ENCODE data around the gene DAAM2. TPM values are rescaled to one million over a fixed set of nuclear protein-coding genes. Genes with fewer than 3 reads are reported as not detected.
A peak's percentile ranks its signal among the peaks of the same experiment; 100 is the strongest.

Gene DAAM2
- total RNA-seq, 2 donors from 2014 or later = not detected

DNA sequence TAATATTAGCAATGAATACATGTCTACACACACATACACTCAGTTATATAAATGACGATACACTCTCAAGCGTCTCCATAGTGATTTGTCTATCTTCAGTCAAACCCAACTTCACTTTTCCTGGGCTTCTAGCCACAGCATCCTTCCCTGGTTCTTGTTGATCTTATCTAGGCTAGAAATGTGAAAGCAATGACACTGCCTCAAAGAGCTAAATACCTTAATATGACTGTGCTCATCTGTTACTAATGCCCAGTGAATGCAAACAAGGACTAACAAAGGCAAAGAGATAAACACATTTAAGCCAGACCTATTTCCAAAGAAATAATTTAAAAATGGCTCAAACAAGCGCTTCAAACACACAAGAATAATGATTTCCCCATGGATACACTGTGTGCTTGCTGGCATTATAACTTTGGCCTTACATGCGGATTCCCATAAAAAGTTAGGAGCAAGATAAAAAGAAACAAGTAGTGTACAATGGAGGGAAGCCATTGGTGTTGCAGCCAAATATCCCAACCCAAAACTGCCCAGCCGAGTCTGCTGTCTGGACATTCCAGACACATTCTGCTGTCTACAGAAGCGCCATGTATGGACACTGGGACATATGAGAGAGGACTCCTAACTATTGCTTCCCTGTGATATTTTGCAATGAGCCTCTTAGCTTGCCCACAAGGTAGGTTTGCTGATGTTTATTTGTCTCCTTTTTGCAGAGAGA lies 19.5 kb upstream of the DAAM2 start:
- ATAC-seq (no peak), DNase-seq (ENCODE audit: low spot score) (no peak)
- Mint-ChIP-seq H3K9me3 (no peaks in the 10 kb centered on the region), H3K27me3 (peaks cover 14 to 16% of the 10 kb centered on the region in 2 donors), H3K27ac (no peak overlapping the region), H3K4me3 (no peak overlapping the region), H3K36me3 (no peaks in the 10 kb centered on the region), H3K4me1 (ENCODE audit: low read depth in 2 of 2) (no peaks in the 10 kb centered on the region)

DNA sequence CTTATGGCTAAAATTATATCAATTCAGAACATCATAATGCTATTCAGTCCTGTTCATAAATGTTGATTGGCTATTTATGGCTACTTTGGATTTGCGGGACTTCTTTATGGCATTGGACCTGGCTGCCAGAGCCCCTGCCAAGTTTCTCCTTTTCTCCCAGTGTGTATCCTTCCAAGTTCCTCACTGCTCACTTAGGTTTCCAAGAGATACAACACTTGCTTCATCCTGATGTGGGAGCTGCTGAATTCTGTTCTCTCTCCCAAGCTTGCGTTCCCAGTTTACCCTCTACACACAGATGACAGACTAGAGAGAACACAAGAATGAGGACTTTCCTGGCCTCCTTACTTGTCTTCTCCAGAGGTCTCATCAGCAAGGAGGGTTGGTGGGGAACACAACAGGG lies 18.4 kb upstream of the DAAM2 start:
- Mint-ChIP-seq H3K9me3 (no peaks in the 10 kb centered on the region), H3K36me3 (no peaks in the 10 kb centered on the region), H3K27me3 (peaks cover 14 to 16% of the 10 kb centered on the region in 2 donors), H3K4me1 (ENCODE audit: low read depth in 2 of 2) (no peaks in the 10 kb centered on the region), H3K4me3 (no peak overlapping the region), H3K27ac (no peak overlapping the region)
- ATAC-seq (no peak), DNase-seq (ENCODE audit: low spot score) (no peak)

- H3K4me3 Mint-ChIP-seq = no peak overlapping the region
- no peak for ATAC-seq
- H3K36me3 Mint-ChIP-seq = no peaks in the 10 kb centered on the region
- no peaks in the 10 kb centered on the region for H3K4me1 Mint-ChIP-seq (ENCODE audit: low read depth in 2 of 2)
- H3K9me3 Mint-ChIP-seq = no peaks in the 10 kb centered on the region
- no peak for DNase-seq (ENCODE audit: low spot score)
- no peak overlapping the region for H3K27ac Mint-ChIP-seq
- H3K27me3 Mint-ChIP-seq = peaks cover 7 to 8% of the 10 kb centered on the region in 2 donors
These were observed 15.6 kb upstream of the DAAM2 start for GRCh38 chr6:39776581-39776980.

DNA sequence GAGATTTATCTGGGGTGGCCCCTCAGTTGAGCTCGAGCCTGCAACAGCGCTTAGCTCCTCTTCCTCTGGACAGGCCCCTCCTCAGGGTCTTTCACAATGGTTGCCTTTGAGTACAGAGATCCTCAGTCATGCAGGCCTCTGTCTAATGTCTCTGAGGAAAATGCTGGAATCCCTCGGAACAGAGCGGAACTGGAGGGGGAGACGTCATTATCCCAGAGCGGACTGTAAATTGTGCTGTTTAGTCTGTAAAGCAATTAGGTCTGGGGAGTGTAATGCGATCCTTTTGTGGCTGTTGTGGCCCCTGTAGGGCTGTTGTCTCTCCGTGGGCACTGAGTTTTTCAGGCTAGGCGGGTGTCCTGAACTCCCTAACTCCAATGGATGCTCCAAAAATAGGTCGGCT lies 15.0 kb upstream of the DAAM2 start:
- H3K27me3 Mint-ChIP-seq = peaks cover 7 to 8% of the 10 kb centered on the region in 2 donors
- no peak overlapping the region for H3K4me3 Mint-ChIP-seq
- no peak for ATAC-seq

DNA sequence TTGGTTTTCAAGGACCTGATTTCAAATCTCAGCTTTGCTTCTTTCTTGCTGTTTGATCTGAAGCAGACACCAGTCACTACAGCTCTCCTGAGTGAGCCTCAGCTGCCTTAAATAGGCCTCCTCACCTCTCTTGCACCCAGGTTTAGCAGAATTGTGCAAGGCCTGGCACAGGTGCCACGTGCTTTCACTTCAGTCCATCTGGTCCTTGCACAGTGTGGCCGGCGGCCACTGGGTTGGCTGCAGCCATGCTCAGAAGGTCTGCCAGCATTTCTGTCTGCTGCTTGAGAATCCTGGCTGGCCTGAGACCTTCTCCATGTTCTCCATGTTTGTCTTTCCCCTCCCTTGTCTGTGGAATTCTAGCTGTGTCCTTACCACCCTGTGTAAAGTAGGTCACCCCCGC lies 14.5 kb upstream of the DAAM2 start:
- H3K4me1 Mint-ChIP-seq (ENCODE audit: low read depth in 2 of 2) = no peaks in the 10 kb centered on the region
- H3K27me3 Mint-ChIP-seq = peaks cover 6 to 7% of the 10 kb centered on the region in 2 donors
- no peak overlapping the region for H3K4me3 Mint-ChIP-seq
- ATAC-seq (peak in 1 of 2 donors; percentile 44), DNase-seq (ENCODE audit: low spot score) (no peak)
- H3K27ac Mint-ChIP-seq = no peak overlapping the region
- no peaks in the 10 kb centered on the region for H3K9me3 Mint-ChIP-seq
- no peaks in the 10 kb centered on the region for H3K36me3 Mint-ChIP-seq

More for the DNA sequence above, 15.0 kb upstream of the DAAM2 start:
- no peak for DNase-seq (ENCODE audit: low spot score)
- Mint-ChIP-seq H3K36me3 (no peaks in the 10 kb centered on the region), H3K9me3 (no peaks in the 10 kb centered on the region), H3K27ac (no peak overlapping the region), H3K4me1 (ENCODE audit: low read depth in 2 of 2) (no peaks in the 10 kb centered on the region)

GRCh38 chr6:39778581-39779255 lies 13.5 kb upstream of the DAAM2 start:
- H3K4me3 Mint-ChIP-seq = no peak overlapping the region
- H3K27me3 Mint-ChIP-seq = peaks cover 6 to 7% of the 10 kb centered on the region in 2 donors
- ATAC-seq (no peak), DNase-seq (ENCODE audit: low spot score) (no peak)
- no peaks in the 10 kb centered on the region for H3K36me3 Mint-ChIP-seq
- no peak overlapping the region for H3K27ac Mint-ChIP-seq
- H3K4me1 Mint-ChIP-seq (ENCODE audit: low read depth in 2 of 2) = no peaks in the 10 kb centered on the region
- H3K9me3 Mint-ChIP-seq = no peaks in the 10 kb centered on the region

GRCh38 chr6:39785281-39785680 lies 6.9 kb upstream of the DAAM2 start:
- Mint-ChIP-seq H3K4me1 (ENCODE audit: low read depth in 2 of 2) (no peaks in the 10 kb centered on the region), H3K4me3 (no peak overlapping the region), H3K27me3 (peaks cover 11 to 13% of the 10 kb centered on the region in 2 donors), H3K36me3 (no peaks in the 10 kb centered on the region), H3K27ac (no peak overlapping the region), H3K9me3 (peaks cover 4% of the 10 kb centered on the region)
- ATAC-seq (no peak), DNase-seq (ENCODE audit: low spot score) (no peak)

DNA sequence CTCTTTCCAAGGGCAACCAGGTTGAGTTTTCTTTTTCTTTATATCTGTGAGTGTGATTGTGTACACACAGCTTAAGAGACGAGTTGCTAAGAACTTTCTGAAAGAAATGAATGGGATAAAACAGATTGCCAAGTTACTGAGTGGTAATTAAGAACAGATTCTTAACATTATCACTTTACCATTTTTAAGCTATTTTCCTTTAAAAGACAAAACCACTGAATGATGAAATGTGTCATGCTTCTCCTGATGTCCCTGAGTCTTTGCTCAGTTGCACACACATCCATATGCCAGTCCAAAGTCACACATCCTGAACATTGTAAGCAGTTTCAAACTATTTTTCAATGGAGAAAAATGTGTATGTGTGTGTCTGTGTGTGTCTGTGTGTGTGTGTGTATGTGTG lies 5.5 kb upstream of the DAAM2 start:
- no peak for ATAC-seq
- peaks cover 20 to 24% of the 10 kb centered on the region in 2 donors for H3K27me3 Mint-ChIP-seq
- no peak overlapping the region for H3K27ac Mint-ChIP-seq
- DNase-seq (ENCODE audit: low spot score) = no peak
- peaks cover 4% of the 10 kb centered on the region for H3K9me3 Mint-ChIP-seq
- no peaks in the 10 kb centered on the region for H3K4me1 Mint-ChIP-seq (ENCODE audit: low read depth in 2 of 2)
- H3K36me3 Mint-ChIP-seq = no peaks in the 10 kb centered on the region
- H3K4me3 Mint-ChIP-seq = no peak overlapping the region

DNA sequence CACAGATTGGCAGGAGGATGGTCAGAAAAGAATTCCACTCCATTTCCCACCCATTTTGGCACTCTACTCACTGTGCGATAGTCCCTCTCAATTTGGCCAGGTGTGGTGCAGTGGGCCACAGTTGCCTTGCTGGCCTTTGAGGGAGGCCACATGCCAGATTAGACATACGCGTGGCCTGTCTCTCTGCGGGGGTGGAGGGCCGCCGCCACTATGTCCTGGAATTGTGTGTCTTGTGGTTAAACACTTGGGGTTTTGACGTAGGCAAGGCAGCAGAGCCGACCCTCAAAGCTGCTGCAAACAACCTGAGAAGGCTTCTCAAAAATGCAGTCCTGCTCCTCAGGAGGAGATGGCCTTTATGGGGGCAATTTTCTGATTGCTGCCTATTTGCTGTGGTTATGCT lies 4.9 kb upstream of the DAAM2 start:
- Mint-ChIP-seq H3K9me3 (peaks cover 4% of the 10 kb centered on the region), H3K4me1 (ENCODE audit: low read depth in 2 of 2) (no peaks in the 10 kb centered on the region), H3K27me3 (peaks cover 20 to 24% of the 10 kb centered on the region in 2 donors), H3K4me3 (no peak overlapping the region), H3K36me3 (no peaks in the 10 kb centered on the region), H3K27ac (no peak overlapping the region)
- ATAC-seq (no peak), DNase-seq (ENCODE audit: low spot score) (no peak)

DNA sequence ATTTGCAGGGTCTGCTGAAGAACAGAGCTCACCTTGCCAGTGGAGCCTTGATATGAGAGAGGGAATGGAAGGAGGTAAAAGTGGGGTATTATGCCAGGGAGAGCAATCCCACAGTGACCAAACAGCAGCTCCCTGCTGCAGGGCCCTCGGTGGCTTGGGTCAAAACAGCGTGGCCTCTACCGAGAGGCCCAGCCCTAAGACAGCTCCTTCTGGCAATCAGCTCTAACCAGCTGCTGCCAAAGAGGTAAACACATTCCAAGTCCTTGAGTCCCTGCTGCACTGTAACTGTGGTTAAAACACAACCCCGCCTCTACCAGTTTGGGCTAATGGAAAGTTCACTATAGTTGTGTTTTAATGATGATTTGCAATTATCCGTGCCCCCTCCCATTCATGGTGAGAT lies 1.4 kb upstream of the DAAM2 start:
- Mint-ChIP-seq H3K36me3 (no peaks in the 10 kb centered on the region), H3K27ac (no peak overlapping the region), H3K4me3 (no peak overlapping the region), H3K9me3 (no peaks in the 10 kb centered on the region), H3K4me1 (ENCODE audit: low read depth in 2 of 2) (no peaks in the 10 kb centered on the region), H3K27me3 (peaks cover 39 to 49% of the 10 kb centered on the region in 2 donors)
- DNase-seq (ENCODE audit: low spot score) = no peak
- ATAC-seq = no peak

- Mint-ChIP-seq H3K36me3 (no peaks in the 10 kb centered on the region), H3K27me3 (peaks cover 39 to 51% of the 10 kb centered on the region in 2 donors), H3K9me3 (no peaks in the 10 kb centered on the region), H3K4me1 (ENCODE audit: low read depth in 2 of 2) (no peaks in the 10 kb centered on the region), H3K4me3 (no peak overlapping the region), H3K27ac (no peak overlapping the region)
- no peak for ATAC-seq
- DNase-seq (ENCODE audit: low spot score) = no peak
These were observed 865 bp upstream of the DAAM2 start for GRCh38 chr6:39791311-39791710.

DNA sequence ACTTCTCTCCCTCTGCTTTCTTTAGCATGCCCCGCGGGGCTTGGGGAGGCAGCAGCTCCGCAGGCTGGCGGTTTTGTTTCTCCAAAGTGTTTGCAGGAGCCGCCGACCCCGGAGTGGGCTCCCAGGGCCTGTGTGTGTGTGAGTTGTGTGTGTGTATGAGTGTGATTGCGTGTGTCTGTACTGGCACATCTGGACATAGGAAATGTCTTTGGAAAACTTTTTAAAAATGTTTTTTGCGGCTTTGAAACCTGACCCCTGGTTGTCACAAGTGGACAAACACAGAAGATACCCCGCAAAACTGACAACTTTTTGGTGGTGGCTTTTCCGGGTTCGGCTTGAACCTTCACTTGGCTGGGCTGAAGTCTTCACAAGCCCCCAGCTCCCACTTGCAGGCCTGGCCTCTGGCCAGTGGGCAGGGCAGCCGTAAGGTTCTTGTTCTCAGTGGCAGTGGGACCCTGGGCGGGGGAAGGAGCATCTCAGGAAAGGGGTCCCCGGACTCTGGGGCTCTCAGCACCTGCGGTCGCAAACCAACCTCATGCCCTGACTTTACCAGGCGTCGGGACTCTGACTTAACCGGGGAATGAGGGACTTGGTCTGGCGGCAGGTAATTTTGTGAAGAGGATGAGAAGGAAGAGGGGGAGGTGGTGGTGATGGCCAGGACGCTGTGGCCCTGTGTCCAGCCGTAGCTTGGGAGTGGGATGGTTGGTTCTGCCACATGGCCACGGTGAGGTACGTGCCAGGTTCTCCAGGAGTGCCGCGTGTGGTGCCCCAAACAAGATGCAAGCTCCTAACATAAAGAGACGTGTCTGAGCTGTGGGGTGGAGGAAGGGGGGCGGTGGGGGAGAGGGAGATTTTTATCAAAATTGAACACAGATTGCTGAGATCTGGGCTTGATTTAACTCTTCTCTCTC lies 619 bp downstream of the DAAM2 start:
- Mint-ChIP-seq H3K27ac (no peak overlapping the region), H3K36me3 (no peaks in the 10 kb centered on the region), H3K4me1 (ENCODE audit: low read depth in 2 of 2) (no peaks in the 10 kb centered on the region), H3K9me3 (no peaks in the 10 kb centered on the region), H3K4me3 (no peak overlapping the region), H3K27me3 (peaks cover 35 to 51% of the 10 kb centered on the region in 2 donors)
- DNase-seq (ENCODE audit: low spot score) = no peak
- ATAC-seq = peak in 1 of 2 donors; percentile 26

GRCh38 chr6:39793516-39793915 lies 1.3 kb downstream of the DAAM2 start:
- no peak overlapping the region for H3K27ac Mint-ChIP-seq
- H3K4me3 Mint-ChIP-seq = no peak overlapping the region
- H3K27me3 Mint-ChIP-seq = peaks cover 33 to 51% of the 10 kb centered on the region in 2 donors
- H3K36me3 Mint-ChIP-seq = no peaks in the 10 kb centered on the region
- H3K4me1 Mint-ChIP-seq (ENCODE audit: low read depth in 2 of 2) = no peaks in the 10 kb centered on the region
- H3K9me3 Mint-ChIP-seq = no peaks in the 10 kb centered on the region
- ATAC-seq = no peak
- DNase-seq (ENCODE audit: low spot score) = no peak

GRCh38 chr6:39794231-39794630 lies 2.1 kb downstream of the DAAM2 start:
- Mint-ChIP-seq H3K27ac (no peak overlapping the region), H3K9me3 (no peaks in the 10 kb centered on the region), H3K4me1 (ENCODE audit: low read depth in 2 of 2) (no peaks in the 10 kb centered on the region), H3K4me3 (no peak overlapping the region), H3K27me3 (peaks cover 35 to 58% of the 10 kb centered on the region in 2 donors), H3K36me3 (no peaks in the 10 kb centered on the region)
- ATAC-seq (no peak), DNase-seq (ENCODE audit: low spot score) (no peak)

Data from natural killer cell treated with Interleukin-12 subunit alpha and Interleukin-12 subunit beta and Interleukin-15 and Interleukin-18, amount 100 ng/mL, for 72 hours (primary cell).